ENCODE data around the gene ZDHHC20.

- TF ChIP-seq POLR2A (IDR thresholded peaks at IDR 0.05): no peak
- TF ChIP-seq CTCF (IDR thresholded peaks at IDR 0.05 in 4 of 5, conservative IDR thresholded peaks at IDR 0.05 in 1 of 5): no peak
Observed at GRCh38 chr13:21361706-21362105, 97.4 kb downstream of the ZDHHC20 start.
